Ammon's horn (tissue), 1 donor: ENCODE measurements around the gene C1orf50.
"Not testable (repeated sequence)": the region's sequence is repeated elsewhere in the genome, so short reads cannot be mapped to it uniquely, and the experiment has no call there.

Experiments
- DNase-seq: peaks from one replicate; pipeline ENCODE4 v3.0.0-alpha.2; 2016; ENCODE audit warnings: low spot score

The C1orf50 gene

DNA sequence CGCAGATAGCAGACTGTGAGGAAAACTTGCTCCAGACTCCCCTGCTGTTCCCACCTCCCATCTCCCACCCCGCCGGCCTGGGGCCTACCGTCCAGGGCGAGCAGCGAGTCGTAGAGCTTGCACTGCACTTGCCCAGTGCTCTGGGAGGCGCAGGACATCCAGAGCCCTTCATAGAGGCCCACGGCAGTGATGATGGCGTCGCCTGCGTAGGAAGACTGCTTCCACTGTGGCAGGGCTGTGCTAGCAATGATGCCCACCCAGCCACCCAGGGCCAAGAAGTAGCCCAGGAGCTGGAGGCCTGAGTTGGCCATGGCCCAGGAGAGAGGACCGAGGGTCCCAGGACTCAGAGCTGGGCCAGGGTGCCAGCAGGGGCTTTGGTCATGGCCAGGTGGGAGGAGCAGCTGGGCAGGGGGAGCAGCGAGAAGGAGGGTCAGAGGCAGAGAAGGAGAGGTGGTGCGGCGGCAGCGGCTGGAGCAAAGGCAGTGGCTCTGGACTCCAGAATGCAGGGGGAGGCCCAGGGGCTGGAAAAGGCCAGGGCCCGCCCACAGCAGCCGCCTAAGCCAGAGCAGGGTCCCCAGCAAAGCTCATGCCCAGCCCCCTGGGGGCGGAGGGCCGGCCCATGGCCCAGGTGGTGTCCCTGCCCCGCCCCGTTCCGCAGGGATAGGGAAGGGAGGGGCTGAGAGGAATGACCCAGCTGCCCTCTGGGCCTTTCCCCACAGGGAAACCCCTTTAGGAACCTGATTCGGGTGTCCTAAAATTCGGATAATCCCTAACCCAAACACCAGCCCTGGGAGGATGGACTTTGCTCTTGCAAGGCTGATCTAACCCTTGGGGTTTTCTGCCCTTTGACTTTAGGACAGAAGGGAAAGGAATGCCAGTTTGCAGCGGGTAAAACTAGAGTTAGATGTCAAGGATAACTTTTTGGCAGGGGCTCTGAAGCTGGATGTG, 27.0 kb upstream of the C1orf50 start, which contains the start of gene CLDN19:
TSS of gene CLDN19 (minus strand) at position 484 of the 948 bp plus-strand sequence. CDS start at position 311, 173 bp downstream.
- DNase-seq, result no peak

DNA sequence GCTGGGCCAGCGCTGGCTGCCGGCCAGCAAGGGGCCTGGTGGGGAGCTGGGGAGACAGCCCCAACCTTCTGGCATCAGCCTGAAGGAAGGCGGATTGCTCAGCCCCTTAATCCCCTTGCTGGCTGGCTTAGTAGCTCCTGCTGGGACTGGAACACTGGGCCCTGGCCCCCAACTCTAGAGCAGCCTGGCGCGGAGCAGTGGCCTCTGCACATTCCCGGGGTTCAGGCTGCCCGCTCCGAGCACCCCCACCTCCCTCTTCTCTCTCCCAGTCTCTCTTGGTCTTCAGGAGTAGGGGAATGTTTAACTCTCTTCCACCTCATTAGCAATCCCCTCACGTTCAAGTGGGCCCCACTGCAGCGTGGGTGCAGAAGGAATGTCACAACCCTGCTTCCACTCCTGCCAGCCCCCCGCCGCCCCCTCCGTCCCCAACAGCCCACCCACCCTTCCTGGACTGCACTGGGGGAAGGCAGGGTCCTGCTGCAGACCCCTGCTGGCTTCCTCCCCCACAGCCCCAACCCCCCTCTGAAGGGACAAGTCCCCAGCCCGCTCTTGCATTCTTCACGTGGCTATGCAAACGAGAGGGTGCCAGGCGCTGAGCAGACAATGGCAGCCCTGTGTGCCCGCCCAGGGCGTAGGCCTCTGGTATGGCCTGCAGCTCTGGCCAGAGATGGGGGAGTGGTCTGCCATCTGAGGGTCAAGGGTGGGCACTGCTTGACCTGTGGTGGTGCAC, 26.0 kb upstream of the C1orf50 start:
- no peak for DNase-seq

DNA sequence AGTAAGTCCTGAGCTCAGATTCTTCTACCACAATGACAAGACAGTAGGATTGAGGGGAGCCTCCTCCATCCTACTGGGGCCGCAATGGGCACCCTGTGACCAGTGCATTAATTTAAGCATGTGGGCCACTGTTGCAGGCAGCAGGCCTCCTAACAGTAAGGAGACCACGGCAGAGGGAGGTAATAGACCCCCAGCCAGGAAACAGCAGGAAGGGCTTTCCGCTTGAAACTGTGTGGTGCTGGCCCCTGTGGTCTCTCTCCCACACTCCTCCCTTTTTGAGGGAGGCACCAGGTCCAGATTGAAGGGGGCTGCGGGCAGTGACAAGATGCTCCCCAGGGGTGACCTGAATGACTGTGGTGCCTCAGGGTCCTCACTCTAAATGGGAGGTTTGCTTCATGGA, 25.3 kb upstream of the C1orf50 start:
- DNase-seq, result no peak

DNA sequence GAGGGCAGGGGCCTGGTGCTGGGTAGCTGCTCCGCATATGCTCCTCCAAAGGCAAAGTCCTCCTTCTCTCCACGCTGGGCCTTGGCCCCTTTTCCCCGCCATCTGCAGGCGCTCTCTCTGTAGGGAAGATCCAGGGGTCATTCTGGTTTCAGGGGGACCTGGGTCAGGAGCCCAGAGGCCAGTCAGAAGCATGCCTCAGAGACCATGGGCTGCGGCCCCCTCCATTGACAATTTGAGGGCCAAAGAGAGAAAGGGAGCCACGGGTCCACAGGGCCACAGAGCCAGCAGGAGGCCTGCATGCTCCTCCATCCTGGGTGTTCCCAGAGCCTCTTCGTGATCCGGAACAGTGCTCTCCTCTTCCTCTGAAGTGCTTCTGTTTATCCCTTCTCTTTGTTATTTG, 24.9 kb upstream of the C1orf50 start:
- no peak for DNase-seq

DNA sequence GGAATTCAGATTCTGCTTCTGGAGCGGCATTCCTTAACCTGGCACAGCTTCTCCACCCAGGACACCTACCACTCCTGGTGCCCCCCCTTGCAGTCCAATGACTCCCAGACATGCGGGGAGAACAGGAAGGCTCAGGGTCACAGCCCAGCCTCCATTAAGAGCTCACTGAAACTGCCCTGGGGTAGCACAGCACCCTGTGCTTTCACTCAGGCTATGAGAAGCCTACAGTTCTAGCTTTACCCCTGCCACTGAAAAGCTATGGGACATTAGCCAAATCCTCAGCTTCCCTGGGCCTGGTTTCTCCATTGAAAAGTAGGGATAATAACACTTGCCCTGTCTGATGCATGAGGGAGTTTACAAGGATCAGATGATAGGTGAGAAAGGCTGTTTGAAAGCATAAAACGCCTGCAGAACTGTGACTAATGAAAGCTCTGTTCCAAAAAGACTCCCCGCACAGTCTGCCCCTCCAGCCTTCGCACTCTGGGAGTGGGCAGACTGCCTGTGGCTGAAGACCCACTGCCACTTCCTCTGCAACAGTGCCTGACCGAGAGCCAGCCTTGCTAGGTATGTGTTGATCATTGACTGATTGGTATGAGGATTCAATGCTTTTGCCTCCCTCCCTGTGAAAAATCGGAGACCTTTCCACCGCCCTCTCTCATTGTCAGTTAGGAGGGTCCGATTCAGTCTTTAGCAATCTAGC, 24.3 kb upstream of the C1orf50 start:
- DNase-seq, result no peak

DNA sequence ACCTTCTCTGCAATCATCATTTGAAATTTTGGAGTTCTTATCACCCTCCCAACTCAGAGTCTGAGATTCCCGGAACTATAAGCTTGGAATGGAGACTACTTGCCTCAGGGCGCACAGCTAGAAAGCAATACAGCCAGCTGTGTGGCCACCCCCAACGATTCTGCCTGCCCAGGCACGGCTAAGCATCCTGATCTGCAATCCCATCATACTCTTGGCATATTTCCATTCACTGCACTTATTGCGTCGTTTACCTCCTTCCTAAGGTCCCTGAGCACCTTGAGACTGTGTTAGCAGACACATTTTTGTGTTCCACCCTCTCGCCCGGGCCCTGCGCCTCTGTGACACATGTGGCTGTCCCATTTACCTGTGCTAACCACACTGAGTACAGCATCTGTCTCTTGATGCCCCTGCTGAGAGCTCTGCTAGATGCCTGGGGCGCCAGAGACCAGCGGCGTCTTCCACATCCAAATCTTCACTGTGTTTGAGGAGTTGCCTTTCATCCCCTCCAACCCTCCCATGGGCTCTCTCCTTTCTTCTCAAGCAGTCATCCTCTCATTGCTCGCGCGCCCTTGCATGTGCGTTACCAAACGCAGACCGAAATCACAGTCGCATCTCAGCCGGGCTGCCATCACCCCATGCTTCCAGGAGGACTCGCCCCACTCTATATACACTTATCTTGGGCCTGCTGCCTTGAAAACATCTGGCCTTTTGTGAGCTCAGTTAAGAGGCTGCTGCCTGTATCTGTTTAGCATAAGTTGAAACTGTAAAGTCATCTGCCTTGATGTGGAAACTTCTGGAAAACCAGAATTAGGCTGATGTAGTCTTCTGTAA, 23.5 kb upstream of the C1orf50 start:
- no peak for DNase-seq

DNA sequence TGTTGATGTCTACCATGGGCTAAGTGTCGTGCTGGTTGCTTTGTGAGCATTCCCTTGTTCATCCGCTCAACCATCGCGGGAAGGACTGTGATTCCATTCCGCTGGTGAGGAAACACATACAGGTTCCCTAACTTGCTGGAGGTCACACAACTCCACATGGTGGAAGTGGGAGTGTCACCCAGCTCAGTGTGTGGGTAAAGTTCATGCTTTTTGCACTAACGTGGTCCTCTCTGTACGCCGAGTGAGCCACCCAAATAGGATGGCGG, 23.0 kb upstream of the C1orf50 start:
- DNase-seq, result no peak

DNA sequence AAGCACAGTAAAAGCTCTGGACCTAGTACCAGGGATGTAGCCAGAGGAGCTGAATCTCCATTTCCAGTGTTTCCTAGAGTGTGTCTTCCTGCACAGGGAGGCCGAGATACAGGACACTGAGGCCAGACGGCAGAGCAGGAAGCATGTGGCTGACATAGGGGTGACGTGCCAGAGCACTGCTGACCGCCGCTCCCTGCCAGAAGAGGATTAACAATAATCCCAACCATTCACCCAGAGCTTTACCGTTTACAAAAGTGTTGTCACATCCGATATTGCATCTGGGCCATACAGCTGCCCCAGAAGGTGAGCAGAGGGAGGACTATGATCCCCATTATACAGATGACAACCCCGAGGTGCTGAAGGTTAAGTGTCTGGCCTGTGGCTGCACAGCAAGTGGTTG, 21.2 kb upstream of the C1orf50 start:
- no peak for DNase-seq

DNA sequence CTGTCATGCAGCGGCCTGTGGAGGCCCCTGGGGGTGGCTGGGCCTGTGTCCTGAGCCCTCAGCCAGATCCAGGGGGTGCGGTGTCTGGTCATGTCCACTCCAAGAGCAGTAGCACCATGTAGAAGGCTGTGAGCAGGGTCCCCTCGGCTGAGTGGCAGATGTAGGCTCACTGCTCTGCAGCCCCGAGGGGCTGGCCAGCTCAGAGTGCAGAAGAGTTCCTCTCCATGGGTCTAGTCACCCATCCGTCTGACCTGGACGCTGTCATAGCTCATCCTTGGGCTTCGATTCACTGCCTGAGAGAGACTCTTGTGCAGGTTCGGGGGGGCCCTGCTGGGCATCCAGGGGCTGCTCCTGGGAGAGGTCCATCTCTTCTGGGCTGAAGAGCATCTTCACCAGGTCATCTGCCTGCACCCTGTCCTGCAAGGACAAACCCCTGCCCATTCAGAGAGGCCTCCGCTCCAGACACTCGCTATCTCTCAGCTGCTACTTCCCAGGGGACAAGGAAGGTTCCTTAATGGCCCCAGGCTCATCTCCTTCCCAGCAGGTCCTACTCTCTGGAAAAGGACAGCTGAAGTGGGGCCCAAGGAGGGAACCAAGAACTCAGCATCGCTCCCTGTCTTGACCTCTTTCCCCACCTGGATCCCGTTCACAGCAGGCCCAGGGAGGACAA, 20.5 kb upstream of the C1orf50 start:
- DNase-seq, result no peak

DNA sequence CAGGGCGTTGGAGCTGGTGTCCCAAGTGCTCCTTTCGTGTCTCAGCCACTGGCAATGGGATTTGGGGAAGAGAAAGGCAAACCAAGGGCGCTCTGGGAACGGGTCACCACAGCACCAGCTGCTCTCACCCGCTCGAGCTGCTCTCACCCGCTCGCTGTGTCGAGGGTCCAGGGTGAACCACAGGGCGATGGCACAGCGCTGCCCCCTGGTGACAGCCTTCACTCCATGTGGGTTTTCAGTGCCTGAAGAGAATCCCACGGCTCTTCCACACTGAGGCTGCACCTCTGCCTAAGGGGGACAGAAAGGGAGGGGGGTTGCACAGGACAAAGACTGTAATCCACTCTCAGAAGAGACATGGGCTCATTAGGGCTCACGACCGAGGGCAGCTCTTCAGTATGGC, 19.9 kb upstream of the C1orf50 start:
- peak; percentile 62 for DNase-seq

DNA sequence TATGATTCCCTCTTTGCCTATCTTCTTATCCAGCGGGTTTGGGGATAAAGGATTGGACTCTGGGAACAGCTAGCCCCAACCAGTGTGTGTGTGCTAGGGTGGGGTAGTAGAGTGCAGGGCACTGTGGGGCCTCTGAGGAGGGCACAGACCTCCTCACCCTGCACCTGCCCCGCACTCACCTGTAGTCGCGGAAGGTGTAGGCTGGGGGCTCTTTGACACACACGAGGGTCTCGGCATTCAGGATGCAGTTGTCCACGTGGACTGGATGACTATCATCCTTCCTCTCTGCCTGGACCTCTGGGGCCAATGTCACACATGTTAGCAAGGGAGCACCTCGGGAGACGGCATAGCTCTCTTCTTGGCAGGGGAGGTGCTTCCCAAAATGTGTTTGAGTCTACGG, 19.0 kb upstream of the C1orf50 start:
- DNase-seq, result no peak

DNA sequence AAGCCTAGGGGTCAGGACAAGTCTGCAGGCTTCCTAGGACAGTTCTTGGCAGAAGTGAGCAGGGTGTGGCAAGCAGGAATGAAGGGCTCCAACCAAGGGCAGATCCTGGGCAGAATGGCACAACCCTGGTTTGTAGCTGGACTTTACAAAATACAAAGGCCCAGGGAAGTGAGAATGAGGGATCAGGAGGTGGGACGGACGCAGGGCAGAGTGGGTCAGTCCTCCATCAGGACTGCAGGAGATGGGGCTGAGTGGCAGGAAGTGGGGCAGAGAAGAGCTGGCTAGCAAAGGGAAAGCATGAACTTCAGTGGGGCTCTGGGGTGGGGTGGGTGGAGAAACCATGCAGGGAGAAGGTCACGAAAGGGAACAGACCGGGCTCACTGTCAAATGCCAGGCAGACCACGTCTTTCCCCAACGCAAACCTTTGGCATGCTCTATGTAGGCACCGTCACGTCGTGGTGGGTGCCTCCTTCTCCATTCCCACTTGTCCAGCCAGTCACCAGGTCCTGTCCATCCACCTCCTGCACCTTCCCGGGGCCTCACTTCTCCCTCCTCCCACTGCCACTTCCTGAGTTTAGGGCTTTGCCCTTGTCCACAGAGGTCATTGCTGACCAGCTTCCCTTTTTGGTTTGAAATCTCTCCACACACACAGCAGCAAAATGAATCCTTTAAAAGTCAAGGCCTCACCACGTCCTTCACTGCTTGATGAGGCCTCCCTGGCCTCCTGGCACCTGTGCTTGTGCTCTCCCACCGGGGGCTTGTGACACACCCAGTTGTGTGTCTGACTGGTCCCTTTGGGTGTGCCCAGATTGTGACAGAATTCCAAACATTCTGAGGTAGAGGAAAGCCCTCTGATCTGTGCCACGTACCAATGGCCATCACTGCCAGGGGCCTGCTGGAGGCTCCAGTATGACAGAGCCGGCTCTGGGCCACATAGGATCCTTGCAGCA, 18.3 kb upstream of the C1orf50 start:
- no peak for DNase-seq

DNA sequence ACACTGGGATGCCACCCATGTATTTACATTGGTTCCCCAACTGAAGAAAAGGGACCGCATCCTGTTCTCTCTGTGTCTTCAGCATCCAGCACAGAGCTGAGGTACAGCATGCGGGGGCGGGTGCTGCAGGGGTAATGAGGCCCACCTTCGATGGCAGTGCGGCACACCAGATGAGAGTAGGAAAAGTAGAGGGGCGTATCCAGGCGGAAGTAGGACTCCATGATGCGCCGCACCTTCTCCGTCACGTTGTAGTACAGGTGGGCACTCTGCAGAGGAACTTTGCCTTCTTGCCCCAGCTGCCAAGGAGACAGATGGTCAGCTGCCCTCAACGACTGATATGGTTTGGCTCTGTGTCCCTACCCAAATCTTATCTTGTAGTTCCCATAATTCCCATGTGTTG, 17.0 kb upstream of the C1orf50 start:
- DNase-seq, result no peak

DNA sequence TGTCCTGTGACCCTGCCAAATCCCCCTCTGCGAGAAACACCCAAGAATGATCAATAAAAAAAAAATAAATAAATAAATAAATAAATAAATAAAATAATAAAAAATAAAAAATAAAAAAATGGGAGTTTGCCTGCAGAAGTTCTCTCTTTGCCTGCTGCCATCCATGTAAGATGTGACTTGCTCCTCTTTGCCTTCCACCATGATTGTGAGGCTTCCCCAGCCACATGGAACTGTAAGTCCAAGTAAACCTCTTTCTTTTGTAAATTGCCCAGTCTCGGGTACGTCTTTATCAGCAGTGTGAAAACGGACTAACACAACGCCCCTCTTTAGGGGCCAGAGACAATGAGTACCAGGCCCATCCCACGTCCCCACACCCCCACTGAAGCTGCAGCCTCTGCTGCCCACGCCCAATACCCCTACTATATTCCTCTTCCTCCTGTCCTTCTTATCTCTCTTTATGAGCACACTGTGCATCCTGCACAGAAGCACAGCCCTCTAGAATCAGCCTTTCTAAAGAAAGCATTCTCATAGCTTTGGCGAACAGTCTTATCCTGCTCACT, 15.5 kb upstream of the C1orf50 start:
- DNase-seq, result not testable (repeated sequence)

DNA sequence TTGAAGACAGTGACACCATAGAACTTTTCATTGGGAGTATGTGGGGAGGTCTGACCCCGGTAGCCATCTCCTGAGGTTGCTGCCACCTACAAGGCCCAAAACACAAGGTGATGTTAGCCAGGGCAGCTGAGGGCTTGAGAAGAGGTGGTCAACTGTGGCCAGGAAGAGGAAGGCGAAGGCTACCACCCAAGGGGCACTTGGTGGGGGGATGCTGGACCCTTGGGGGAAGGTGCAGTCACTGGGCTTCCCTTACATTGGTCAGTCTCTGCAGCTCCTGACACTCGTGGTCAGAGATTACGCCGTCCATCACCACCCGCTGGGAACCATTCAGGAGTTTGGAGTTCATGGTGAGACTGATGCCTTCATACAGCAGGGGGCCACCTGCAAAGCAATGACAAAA, 14.8 kb upstream of the C1orf50 start:
- DNase-seq, result no peak

DNA sequence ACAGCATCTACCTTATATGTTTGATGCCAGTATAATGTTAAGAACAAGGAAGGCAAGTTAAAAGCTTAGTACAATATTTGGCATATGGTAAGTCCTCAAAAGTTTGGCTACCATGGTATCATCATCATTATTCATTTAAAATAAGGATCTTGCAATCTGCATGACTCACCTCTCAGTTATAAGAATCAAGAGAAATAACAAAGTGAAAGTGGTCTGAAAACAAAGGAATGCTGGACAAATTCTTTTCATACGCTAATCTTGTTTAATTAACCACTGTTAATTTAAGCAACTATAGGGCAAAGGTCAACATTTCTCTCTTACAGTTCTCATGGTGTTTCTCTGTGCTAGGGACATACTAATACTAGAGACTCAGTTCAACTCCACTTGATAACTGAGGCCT, 14.0 kb upstream of the C1orf50 start:
- no peak for DNase-seq

DNA sequence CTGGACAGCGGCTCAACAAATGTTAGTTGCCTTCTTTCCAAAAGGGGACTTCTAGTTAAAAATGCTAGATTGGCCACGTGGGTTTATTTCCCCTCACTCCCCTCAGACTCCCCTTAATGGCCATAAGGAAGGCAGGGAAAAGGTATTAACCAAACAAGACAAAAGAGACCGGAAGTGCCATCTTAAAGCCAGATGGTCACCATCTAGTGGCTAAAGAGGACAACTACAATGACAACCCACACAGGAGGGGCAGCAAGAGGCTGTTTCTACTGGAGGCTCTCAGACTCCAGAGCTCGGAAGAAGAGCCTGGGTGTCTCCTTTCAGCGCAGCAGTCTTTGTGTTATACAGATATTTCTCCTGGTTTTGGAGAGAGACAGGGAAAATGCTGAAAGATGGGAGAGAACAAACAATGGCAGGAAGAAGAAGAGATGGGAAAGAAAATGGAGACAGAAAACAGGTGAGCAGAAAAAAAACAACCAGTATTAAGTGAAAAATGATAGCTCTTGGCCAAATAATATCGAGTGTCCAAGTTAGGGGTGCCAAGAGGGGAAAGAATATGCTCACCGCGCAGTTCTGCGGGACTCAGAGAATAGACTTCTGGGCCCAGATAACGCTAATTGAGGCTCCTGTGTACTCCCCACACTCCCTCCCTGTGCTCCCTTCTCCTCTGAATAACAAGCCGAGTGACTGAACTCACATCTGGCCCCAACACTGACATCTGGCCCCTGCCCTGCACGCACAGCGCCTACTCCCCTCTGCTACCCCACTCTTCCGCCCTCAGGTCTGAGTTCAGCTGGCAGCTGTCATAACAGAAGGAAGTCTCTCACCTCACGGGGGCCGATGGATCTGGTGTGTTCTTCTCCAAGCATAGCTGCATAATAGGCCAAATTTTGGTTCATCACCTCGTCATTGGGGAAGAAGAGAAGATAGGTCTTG, 9.8 kb upstream of the C1orf50 start:
- peak; percentile 44 for DNase-seq

DNA sequence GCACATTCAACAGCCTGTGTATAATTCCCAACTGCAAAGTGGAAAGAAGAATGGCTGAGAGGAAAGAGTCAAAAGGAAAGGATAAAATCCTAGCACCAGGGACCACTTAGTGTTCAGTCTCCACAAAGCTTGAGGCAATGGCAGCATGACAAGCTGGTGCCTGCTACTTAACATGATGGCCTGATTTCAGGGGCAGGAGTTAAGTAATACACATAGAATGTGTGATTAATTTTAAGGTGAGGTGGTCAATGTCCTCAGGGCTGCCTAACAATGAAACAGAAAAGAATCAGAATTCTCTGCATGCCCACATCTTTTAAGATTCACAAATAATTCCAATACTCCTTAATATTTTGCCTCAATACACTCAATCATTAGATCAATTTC, 9.2 kb upstream of the C1orf50 start:
- DNase-seq, result no peak

DNA sequence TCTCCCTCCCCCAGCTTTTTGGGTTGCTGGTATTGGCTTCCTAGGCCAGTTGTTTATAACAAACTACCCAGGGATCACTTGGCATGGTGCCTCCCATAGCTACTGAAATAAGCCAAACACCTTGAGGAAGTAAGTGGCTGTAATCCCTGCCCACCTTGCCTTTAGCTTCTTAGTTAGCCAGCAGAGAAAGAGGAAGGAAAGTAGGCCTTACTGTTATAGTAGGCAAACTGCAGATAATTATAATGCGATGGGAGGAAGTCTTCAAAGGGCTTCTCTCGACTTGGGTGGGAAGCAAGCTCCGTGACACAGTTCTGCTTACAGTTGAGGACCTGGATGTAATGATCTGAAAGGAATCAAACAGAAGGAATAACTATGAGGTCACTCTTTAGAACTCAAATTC, 8.4 kb upstream of the C1orf50 start:
- DNase-seq, result no peak
